GM19328 (cell line): ENCODE measurements around the gene NLGN2.
A peak's percentile ranks its signal among the peaks of the same experiment; 100 is the strongest.

Source experiments
- ATAC-seq: cut with Tn5 transposase; IDR thresholded peaks from one replicate; pipeline ENCODE4 v1.9.1; 2021; ENCODE audit warnings: mild to moderate bottlenecking, moderate library complexity; ENCODE audit not compliant: unreplicated experiment

Gene NLGN2

GRCh38 chr17:7435676-7436555, 28.3 kb downstream of the NLGN2 start:
- peak; percentile 21 for ATAC-seq

GRCh38 chr17:7436556-7437368, 29.1 kb downstream of the NLGN2 start:
- no peak for ATAC-seq

GRCh38 chr17:7437369-7437863, 29.8 kb downstream of the NLGN2 start:
- no peak for ATAC-seq

- no peak for ATAC-seq
Measured at GRCh38 chr17:7437950-7438614, 30.4 kb downstream of the NLGN2 start.

GRCh38 chr17:7438656-7439460, 31.2 kb downstream of the NLGN2 start:
- no peak for ATAC-seq

GRCh38 chr17:7439462-7440112, 31.9 kb downstream of the NLGN2 start, which contains the start of gene FGF11:
Gene FGF11, plus strand, starts transcription at chr17:7439512. Its CDS starts 109 bp downstream, at chr17:7439621.
- no peak for ATAC-seq

- no peak for ATAC-seq
Measured at GRCh38 chr17:7440113-7440833, 32.6 kb downstream of the NLGN2 start.

GRCh38 chr17:7440834-7441195, 33.2 kb downstream of the NLGN2 start:
- ATAC-seq, result no peak

GRCh38 chr17:7441266-7441665, 33.6 kb downstream of the NLGN2 start:
- no peak for ATAC-seq

- no peak for ATAC-seq
Measured at GRCh38 chr17:7442142-7442541, 34.5 kb downstream of the NLGN2 start.

- ATAC-seq, result no peak
Measured at GRCh38 chr17:7443499-7444485, 36.1 kb downstream of the NLGN2 start.

- no peak for ATAC-seq
Measured at GRCh38 chr17:7444682-7445618, 37.3 kb downstream of the NLGN2 start, which contains the start of gene CHRNB1. Gene CHRNB1, plus strand, starts transcription at chr17:7445061. Its CDS starts 67 bp downstream, at chr17:7445128.

GRCh38 chr17:7445619-7445968, 37.9 kb downstream of the NLGN2 start:
- no peak for ATAC-seq

- no peak for ATAC-seq
Measured at GRCh38 chr17:7448461-7448860, 40.8 kb downstream of the NLGN2 start.

- ATAC-seq, result no peak
Measured at GRCh38 chr17:7459961-7460545, 52.4 kb downstream of the NLGN2 start.

GRCh38 chr17:7460850-7461660, 53.4 kb downstream of the NLGN2 start:
- no peak for ATAC-seq
